Large intestine (tissue), 3 donors: ENCODE results near the gene MCOLN2. TPM values are rescaled to one million over a fixed set of nuclear protein-coding genes. Genes with fewer than 3 reads are reported as not detected.
"Not testable (repeated sequence)": the region's sequence is repeated elsewhere in the genome, so short reads cannot be mapped to it uniquely, and the experiment has no call there.

Experiments used
- DNase-seq, 2 donors: peaks; one replicate each; pipeline versions ENCODE4 v3.0.0 to v3.0.0-alpha.2; 2013
- H3K27ac ChIP-seq: one replicate; pipeline ENCODE4 v1.5.1; 2013; ENCODE audit warnings: low read length
- H3K27me3 ChIP-seq: 2 replicates; pipeline ENCODE4 v1.6.1; 2013; ENCODE audit warnings: low read length; ENCODE audit not compliant: control insufficient read depth, insufficient read depth
- H3K36me3 ChIP-seq: 2 replicates; pipeline ENCODE4 v1.6.1; 2013; ENCODE audit warnings: low read length; ENCODE audit not compliant: control insufficient read depth, insufficient read depth
- H3K4me1 ChIP-seq: one replicate; pipeline ENCODE4 v1.6.1; 2013; ENCODE audit warnings: low read length; ENCODE audit not compliant: control insufficient read depth, insufficient read depth
- H3K4me3 ChIP-seq: one replicate; pipeline ENCODE4 v1.5.1; 2013; ENCODE audit warnings: low read length
- H3K9me3 ChIP-seq: one replicate; pipeline ENCODE4 v1.6.1; 2013; ENCODE audit warnings: mild to moderate bottlenecking, low read depth, low read length, moderate library complexity; ENCODE audit not compliant: control insufficient read depth
- WGBS: methylation state at CpG from one replicate; pipeline ENCODE4 v1.1.5; 2013; ENCODE audit warnings: low lambda C conversion rate; ENCODE audit not compliant: insufficient coverage; 5-methylcytosine and 5-hydroxymethylcytosine counted together
- polyA plus RNA-seq: library from polyadenylated mRNA; unstranded; fragments of 120-200 nt; gene quantifications from one replicate; pipeline ENCODE4 v1.2.1, GENCODE V29; 2013

The MCOLN2 gene
- polyA plus RNA-seq, 1 donor = 3.2 TPM

DNA sequence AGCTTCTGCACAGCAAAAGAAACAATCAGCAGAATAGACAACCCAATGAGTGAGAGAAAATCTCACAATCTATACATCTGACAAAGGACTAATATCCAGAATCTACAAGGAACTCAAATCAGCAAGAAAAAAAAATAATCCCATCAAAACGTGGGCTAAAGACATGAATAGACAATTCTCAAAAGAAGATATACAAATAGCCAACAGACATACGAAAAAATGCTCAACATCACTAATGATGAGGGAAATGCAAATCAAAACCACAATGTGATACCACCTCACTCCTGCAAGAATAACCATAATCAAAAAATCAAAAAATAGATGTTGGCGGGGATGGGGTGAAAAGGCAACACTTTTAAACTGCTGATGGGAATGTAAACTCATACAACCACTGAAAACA lies 10.4 kb downstream of the MCOLN2 start:
- H3K36me3 ChIP-seq, H3K27ac ChIP-seq, H3K4me1 ChIP-seq, H3K9me3 ChIP-seq, H3K27me3 ChIP-seq, H3K4me3 ChIP-seq, DNase-seq: not testable (repeated sequence)
- WGBS = 94% methylated on average over 3 of the region's 3 CpGs

DNA sequence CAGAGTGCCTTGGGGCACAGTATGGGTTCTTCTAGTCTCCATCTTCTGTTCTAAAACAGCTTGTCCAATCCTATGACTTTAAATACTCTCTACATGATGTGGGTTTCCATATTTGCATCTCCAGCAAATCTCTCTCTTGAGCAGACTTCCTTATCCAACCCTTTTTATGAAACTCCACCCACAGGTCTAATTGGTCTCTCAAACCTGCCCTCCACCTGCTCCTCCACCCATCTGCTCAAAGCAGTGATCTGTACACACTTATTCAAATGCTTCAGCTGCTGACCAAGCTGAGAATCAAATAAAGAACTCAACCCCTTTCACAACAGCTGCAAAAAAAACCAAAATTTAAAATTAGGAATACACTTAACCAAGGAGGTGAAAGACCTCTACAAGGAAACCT lies 11.5 kb downstream of the MCOLN2 start:
- Histone ChIP-seq H3K4me3 (no peak overlapping the region), H3K27ac (no peak overlapping the region), H3K36me3 (no peaks in the 10 kb centered on the region), H3K27me3 (no peaks in the 10 kb centered on the region), H3K4me1 (no peaks in the 10 kb centered on the region), H3K9me3 (no peaks in the 10 kb centered on the region)
- no peak for DNase-seq

DNA sequence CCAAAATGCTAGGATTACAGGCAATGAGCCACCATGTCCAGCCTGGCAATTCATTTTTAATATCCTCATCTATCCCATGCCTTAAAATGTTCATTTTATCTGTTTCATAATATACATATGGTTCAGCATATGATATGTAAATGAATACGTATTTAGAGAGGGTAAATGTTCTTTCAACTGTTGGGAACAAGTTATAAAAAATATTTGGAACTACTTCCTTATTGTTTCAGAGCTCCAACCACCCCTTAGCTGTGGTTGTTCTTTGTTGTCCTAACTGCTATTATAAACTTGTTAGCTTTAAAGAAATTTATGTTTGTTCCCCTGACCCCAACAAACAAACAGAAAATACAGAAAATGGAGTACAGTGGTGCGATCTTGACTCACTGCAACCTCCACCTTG lies 14.5 kb downstream of the MCOLN2 start:
- Histone ChIP-seq H3K27me3 (no peaks in the 10 kb centered on the region), H3K27ac (no peak overlapping the region), H3K4me1 (no peaks in the 10 kb centered on the region), H3K9me3 (no peaks in the 10 kb centered on the region), H3K36me3 (no peaks in the 10 kb centered on the region), H3K4me3 (no peak overlapping the region)
- no peak for DNase-seq
- no CpG with 5 or more reads among the region's 2 CpGs for WGBS

DNA sequence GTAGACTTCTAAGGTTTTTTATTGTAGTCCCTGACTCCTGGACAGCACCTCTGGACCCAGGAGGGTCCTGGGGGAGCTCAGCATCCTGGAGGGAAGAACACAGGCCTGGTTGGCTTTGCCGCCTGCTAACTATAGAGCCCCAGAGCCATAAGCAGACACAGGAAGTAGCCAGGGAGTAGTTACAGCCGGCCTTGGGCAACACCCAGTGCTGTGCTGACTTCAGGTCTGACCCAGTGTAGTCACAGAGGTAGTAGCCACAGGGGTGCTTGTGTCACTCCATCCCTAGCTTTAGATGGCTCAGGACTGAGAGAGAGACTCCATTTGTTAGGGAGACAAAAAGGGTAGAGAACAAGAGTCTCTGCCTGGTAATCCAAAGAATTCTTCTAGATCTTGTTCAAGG lies 21.9 kb downstream of the MCOLN2 start:
- H3K27me3 ChIP-seq = no peaks in the 10 kb centered on the region
- no peaks in the 10 kb centered on the region for H3K9me3 ChIP-seq
- H3K27ac ChIP-seq = no peak overlapping the region
- no peaks in the 10 kb centered on the region for H3K36me3 ChIP-seq
- no peaks in the 10 kb centered on the region for H3K4me1 ChIP-seq
- no peak overlapping the region for H3K4me3 ChIP-seq
- no peak for DNase-seq
- WGBS = no CpG with 5 or more reads among the region's 2 CpGs

DNA sequence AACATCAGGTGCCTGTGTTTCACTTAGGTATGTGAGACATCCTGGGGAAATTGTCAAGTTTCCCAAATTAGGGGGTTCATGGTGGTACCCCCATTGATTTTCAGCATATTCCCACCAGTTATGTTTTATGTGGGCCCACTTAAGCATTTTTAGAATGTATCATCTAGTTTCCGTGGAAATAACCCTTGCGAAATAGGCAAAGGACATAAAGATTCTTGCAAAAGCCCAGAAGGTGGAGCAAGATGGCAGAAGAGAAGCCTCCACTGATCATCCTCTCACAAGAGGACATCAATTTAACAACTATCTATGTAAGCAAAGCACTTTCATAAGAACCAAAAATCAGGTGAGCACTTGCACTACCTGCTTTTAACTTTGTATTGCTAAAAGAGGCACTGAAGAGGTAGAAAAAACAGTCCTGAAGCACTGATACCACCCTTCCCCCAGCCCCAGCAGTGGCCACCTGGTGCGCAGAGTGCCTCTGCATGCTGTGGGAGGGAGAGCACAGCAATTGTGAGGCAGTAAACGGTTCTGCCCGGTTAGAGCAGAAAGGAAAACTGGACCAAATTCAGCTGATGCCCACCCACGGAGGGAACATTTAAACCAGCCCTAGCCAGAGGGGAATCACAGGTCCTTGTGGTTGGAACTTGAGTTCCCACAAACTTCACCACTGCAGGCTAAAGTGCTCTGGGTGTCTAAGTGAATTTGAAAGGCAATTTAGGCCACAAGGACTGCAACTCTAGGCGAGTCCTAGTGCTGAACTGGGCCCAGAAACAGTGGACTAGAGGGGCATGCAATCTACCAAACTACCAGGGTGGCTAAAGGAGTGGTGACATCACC lies 23.2 kb downstream of the MCOLN2 start:
- Histone ChIP-seq H3K27me3 (no peaks in the 10 kb centered on the region), H3K9me3 (no peaks in the 10 kb centered on the region), H3K4me1 (no peaks in the 10 kb centered on the region), H3K36me3 (no peaks in the 10 kb centered on the region), H3K4me3 (no peak overlapping the region), H3K27ac (no peak overlapping the region)
- WGBS = 90% methylated on average over 2 of the region's 7 CpGs
- no peak for DNase-seq

DNA sequence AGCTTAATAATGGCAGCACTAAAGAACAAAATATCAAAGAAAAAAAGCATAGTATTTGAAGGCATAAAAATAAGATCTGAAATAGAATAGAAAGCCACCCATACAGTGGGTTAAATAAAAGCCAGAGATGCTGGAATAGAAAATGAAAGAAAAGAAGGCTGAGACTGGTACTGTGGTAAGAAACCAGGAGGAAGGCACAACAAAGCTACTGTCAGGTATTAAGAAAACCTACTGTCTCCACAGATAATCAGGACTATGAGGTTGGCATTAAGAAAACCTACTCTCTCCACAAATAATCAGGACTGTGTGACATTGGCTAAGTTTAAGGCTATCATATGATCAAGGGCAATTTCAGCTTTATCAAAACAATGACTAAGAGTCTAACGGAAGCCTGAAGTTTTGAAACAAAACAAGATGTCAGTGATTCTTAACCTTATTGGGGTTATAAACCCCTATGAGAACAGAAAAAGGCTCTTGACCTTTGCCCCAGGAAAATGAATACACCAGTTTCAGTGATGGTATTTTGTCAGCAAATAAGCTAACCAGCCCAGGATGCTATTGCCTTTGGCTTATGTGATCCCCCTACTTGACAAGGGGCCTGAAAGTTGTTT lies 24.4 kb downstream of the MCOLN2 start:
- Histone ChIP-seq H3K9me3 (no peaks in the 10 kb centered on the region), H3K36me3 (no peaks in the 10 kb centered on the region), H3K27ac (no peak overlapping the region), H3K27me3 (no peaks in the 10 kb centered on the region), H3K4me1 (peaks cover 6% of the 10 kb centered on the region), H3K4me3 (no peak overlapping the region)
- whole genome bisulfite sequencing = no CpG with 5 or more reads among the region's 1 CpG
- peak; percentile 29 to 68 for DNase-seq

DNA sequence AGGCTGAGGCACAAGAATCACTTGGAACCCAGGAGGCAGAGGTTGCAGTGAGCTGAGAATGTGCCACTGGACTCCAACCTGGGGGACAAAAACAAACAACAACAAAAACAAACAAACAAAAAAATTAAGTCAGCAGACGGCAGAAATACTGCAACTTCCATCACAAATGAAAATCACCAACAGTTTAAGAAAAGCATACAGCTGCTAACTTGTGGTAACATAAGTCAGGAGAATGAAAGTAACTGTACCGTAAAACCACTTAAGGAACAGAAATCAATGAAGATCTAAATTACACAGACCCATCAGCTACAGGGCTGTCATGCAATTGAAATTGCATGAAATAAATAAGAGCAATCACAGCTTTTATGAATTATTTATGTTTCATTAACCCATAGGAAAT lies 25.0 kb downstream of the MCOLN2 start:
- Histone ChIP-seq H3K4me3 (no peak overlapping the region), H3K36me3 (no peaks in the 10 kb centered on the region), H3K4me1 (peaks cover 6% of the 10 kb centered on the region), H3K9me3 (no peaks in the 10 kb centered on the region), H3K27ac (no peak overlapping the region), H3K27me3 (no peaks in the 10 kb centered on the region)
- no peak for DNase-seq
- 83% methylated on average over 2 of the region's 2 CpGs for WGBS

DNA sequence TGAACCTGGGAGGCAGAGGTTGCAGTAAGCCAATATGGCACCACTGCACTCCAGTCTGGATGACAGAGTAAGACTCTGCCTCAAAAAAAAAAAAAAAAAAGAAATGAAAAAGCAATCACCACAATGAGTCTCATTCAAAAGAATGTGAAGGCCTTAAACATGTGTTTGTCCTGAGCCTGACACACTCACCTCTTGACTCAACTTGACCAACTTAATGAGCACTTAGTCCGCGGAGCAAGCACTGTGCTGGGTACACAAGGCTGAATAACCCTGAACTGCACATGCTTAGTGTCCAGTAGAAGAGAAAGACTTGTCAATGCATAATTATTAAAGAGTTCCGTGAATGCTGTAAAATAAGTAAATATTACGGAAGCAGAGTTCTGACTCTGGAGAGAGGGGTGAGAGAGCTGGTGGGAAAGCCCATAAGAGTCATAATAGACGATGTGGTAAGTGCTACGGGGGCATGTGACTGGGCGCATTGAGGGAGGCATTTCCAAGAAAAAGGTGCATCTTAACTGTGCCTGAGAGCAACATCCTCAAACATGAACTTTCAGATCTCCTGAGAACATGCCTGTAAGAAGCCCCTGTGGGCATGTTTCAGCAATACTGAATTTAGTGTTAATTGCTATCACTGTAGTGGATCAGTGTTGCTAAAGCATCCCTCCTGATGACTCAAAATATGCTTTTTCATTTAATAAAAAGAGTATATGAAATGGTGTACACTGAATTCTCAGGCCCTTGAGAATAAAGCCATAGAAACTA lies 27.2 kb downstream of the MCOLN2 start:
- 100% methylated on average over 2 of the region's 7 CpGs for WGBS
- Histone ChIP-seq H3K27me3 (no peaks in the 10 kb centered on the region), H3K36me3 (no peaks in the 10 kb centered on the region), H3K27ac (no peak overlapping the region), H3K4me3 (no peak overlapping the region), H3K4me1 (peaks cover 6% of the 10 kb centered on the region), H3K9me3 (no peaks in the 10 kb centered on the region)
- DNase-seq = no peak

DNA sequence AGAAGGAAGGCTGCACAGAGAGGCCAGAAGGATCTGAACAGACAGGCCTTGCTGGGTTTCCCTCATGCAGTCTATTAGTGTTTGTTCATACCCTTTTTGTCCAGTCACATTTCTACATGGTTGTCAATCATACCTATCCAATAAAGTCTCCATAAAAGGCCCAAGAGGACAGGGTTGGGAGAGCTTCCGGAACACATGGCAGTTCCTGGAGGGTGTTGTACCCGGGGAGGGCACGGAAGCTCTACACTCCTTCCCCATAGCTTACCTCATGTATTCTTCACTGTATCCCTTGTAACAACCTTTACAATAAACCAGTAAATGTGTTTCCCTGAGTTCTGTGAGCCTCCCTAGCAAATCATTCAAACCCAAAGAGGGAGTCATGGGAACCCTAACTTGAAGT lies 28.0 kb downstream of the MCOLN2 start:
- no peak overlapping the region for H3K4me3 ChIP-seq
- peaks cover 6% of the 10 kb centered on the region for H3K4me1 ChIP-seq
- no peaks in the 10 kb centered on the region for H3K9me3 ChIP-seq
- no CpG with 5 or more reads among the region's 3 CpGs for WGBS
- H3K27ac ChIP-seq = no peak overlapping the region
- no peak for DNase-seq
- H3K36me3 ChIP-seq = no peaks in the 10 kb centered on the region
- H3K27me3 ChIP-seq = no peaks in the 10 kb centered on the region

DNA sequence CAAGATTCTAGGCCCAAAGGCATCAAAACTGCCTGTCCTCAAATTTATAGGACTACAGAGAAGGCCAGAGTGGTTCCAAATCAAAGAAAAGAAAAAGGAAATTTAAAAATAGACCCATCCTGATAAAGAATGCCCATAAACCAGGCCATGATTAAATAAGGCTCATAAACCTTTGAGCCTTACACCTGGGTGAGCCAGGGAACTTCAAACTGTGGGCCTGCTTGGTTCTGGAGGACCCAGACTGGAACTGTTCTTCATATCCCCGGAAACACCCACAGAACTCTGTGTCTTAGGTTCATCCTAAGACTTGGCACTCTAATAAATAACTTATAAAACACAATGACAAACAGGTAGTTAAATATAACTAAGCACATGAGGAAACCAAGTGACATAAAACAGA lies 28.8 kb downstream of the MCOLN2 start:
- H3K27ac ChIP-seq = no peak overlapping the region
- H3K4me3 ChIP-seq = no peak overlapping the region
- peak in 1 of 2 donors; percentile 32 for DNase-seq
- H3K9me3 ChIP-seq = no peaks in the 10 kb centered on the region
- peaks cover 6% of the 10 kb centered on the region for H3K4me1 ChIP-seq
- H3K36me3 ChIP-seq = no peaks in the 10 kb centered on the region
- no CpG with 5 or more reads among the region's 1 CpG for WGBS
- no peaks in the 10 kb centered on the region for H3K27me3 ChIP-seq
